K562 treated with DMSO at 1 percent for 48 hours (cell line): Measurements from ENCODE around the gene IFNAR2. TPM values are rescaled to one million over a fixed set of nuclear protein-coding genes. Genes with fewer than 3 reads are reported as not detected.

ENCODE experiments used
- total RNA-seq: library from RNA; unstranded; fragments of 300-600 nt; gene quantifications from 2 replicates; pipeline ENCODE4 v1.2.3, GENCODE V29; 2022; ENCODE audit warnings: low replicate concordance; ENCODE audit errors: extremely low read depth

Gene IFNAR2
- total RNA-seq = not detected in 2 replicates

GRCh38 chr21:33229784-33230544 lies at the start of gene IFNAR2:
Gene IFNAR2 (plus strand): TSS chr21:33229938. CDS start chr21:33241923, 11,985 bp downstream.

GRCh38 chr21:33266050-33266788 lies 36.5 kb downstream of the IFNAR2 start, which contains the start of gene IL10RB:
Gene IL10RB (plus strand): TSS chr21:33266367. CDS start chr21:33266466, 99 bp downstream.

Other genes starting within 250 kb of the IFNAR2 start
- not detected in 2 replicates for gene OLIG2, start 204.0 kb upstream of the IFNAR2 start, total RNA-seq
- gene OLIG1, start 159.8 kb upstream of the IFNAR2 start, total RNA-seq = not detected in 2 replicates
- not detected in 2 replicates for gene IL10RB, start 36.4 kb downstream of the IFNAR2 start, total RNA-seq
- gene IFNAR1, start 95.0 kb downstream of the IFNAR2 start, total RNA-seq = not detected in 2 replicates
- not detected in 2 replicates for gene IFNGR2, start 173.5 kb downstream of the IFNAR2 start, total RNA-seq